Neural crest cell (in vitro differentiated cells): Measurements from ENCODE around the gene SH3PXD2A. TPM values are rescaled to one million over a fixed set of nuclear protein-coding genes. Genes with fewer than 3 reads are reported as not detected.

Source experiments
- DNase-seq: peaks from one replicate; pipeline ENCODE4 v3.0.0; 2021; ENCODE audit warnings: low read depth, mixed read lengths, low spot score
- H3K27ac Mint-ChIP-seq: one replicate; pipeline ENCODE4 v1.8.0; 2021; ENCODE audit warnings: mild to moderate bottlenecking, mixed read lengths; ENCODE audit not compliant: unreplicated experiment
- H3K27me3 Mint-ChIP-seq: 2 replicates; pipeline ENCODE4 v1.8.0; 2021; ENCODE audit warnings: low read depth, mild to moderate bottlenecking, mixed read lengths
- H3K36me3 Mint-ChIP-seq: 2 replicates; pipeline ENCODE4 v1.8.0; 2021; ENCODE audit warnings: low read depth, mild to moderate bottlenecking, mixed read lengths
- H3K4me1 Mint-ChIP-seq: 2 replicates; pipeline ENCODE4 v1.8.0; 2021; ENCODE audit warnings: mixed read lengths
- H3K4me3 Mint-ChIP-seq: one replicate; pipeline ENCODE4 v1.8.0; 2021; ENCODE audit warnings: mild to moderate bottlenecking, mixed read lengths
- H3K9me3 Mint-ChIP-seq: 2 replicates; pipeline ENCODE4 v1.8.0; 2021; ENCODE audit warnings: mixed read lengths
- CTCF ChIP-seq: fragments of 200-600 bp; sonication (generic); conservative IDR thresholded peaks from 2 replicates; pipeline ENCODE4 v1.5.0; 2021; ENCODE audit warnings: antibody characterized with exemption, mild to moderate bottlenecking
- total RNA-seq: library from RNA; stranded (reverse); gene quantifications from 2 replicates; pipeline ENCODE4 v1.2.1, GENCODE V29; 2021

Gene SH3PXD2A
- total RNA-seq, 1 donor from 2014 or later = 22.8 TPM

GRCh38 chr10:103882285-103883007, 27.1 kb upstream of the SH3PXD2A start:
- H3K9me3 Mint-ChIP-seq = no peaks in the 10 kb centered on the region
- H3K27me3 Mint-ChIP-seq = no peaks in the 10 kb centered on the region
- no peak for TF ChIP-seq CTCF
- no peaks in the 10 kb centered on the region for H3K4me1 Mint-ChIP-seq
- no peak for DNase-seq
- H3K4me3 Mint-ChIP-seq = no peak overlapping the region
- peak overlapping the region; percentile 19 for H3K27ac Mint-ChIP-seq
- H3K36me3 Mint-ChIP-seq = peaks cover 6% of the 10 kb centered on the region

- no peak for DNase-seq
- TF ChIP-seq CTCF = no peak
- Mint-ChIP-seq H3K4me1 (no peaks in the 10 kb centered on the region), H3K4me3 (no peak overlapping the region), H3K27me3 (no peaks in the 10 kb centered on the region), H3K27ac (peak overlapping the region; percentile 19), H3K36me3 (peaks cover 6% of the 10 kb centered on the region), H3K9me3 (no peaks in the 10 kb centered on the region)
Measured at GRCh38 chr10:103881416-103882284, 26.3 kb upstream of the SH3PXD2A start.

DNA sequence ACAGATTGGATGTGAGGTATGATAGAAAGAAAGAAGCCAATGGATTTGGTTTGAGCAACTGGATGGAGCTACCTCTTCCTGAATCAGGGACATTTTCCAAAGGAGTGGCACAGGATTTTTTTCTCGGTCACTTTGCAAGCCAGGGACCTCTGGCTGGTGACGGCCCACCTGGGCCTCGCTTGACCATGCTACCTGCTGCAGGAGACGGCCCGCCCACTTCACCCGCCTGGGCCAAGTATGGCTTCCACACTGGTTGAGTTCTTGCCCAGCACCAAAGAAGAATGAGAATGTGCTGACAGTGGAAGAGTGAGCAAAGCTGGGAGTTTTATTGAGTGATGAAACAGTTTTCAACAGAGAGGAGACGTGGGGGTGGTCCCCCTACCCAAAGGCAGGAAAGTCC, 24.5 kb upstream of the SH3PXD2A start:
- H3K27ac Mint-ChIP-seq = peak overlapping the region; percentile 16
- no peak for TF ChIP-seq CTCF
- no peaks in the 10 kb centered on the region for H3K27me3 Mint-ChIP-seq
- no peaks in the 10 kb centered on the region for H3K4me1 Mint-ChIP-seq
- DNase-seq = no peak
- H3K4me3 Mint-ChIP-seq = no peak overlapping the region
- no peaks in the 10 kb centered on the region for H3K9me3 Mint-ChIP-seq
- peaks cover 6% of the 10 kb centered on the region for H3K36me3 Mint-ChIP-seq

GRCh38 chr10:103879409-103879808, 24.0 kb upstream of the SH3PXD2A start:
- peaks cover 6% of the 10 kb centered on the region for H3K36me3 Mint-ChIP-seq
- no peak for TF ChIP-seq CTCF
- H3K9me3 Mint-ChIP-seq = no peaks in the 10 kb centered on the region
- H3K4me1 Mint-ChIP-seq = no peaks in the 10 kb centered on the region
- no peaks in the 10 kb centered on the region for H3K27me3 Mint-ChIP-seq
- H3K27ac Mint-ChIP-seq = peak overlapping the region; percentile 93
- DNase-seq = no peak
- H3K4me3 Mint-ChIP-seq = no peak overlapping the region

DNA sequence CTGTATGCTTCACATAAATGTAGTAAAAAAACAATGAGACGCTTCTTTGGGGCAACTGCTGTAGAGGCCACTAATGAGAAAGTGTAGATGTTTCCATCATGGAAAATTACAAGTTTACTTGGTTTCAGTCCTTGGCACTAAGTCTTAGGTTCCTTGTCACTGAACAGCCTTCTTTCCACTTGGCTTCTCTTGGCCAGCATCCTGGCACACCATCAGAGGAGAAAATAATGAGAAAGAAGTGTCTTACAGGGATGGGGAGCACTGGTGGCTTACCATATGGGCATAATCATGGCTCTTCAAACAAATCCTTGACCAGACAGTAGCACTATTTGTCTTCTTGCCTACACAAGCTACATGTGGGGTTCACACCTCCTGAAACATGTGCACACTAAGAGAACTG, 22.5 kb upstream of the SH3PXD2A start:
- Mint-ChIP-seq H3K36me3 (peaks cover 6% of the 10 kb centered on the region), H3K4me3 (no peak overlapping the region), H3K4me1 (no peaks in the 10 kb centered on the region), H3K27ac (no peak overlapping the region), H3K9me3 (no peaks in the 10 kb centered on the region), H3K27me3 (no peaks in the 10 kb centered on the region)
- DNase-seq = no peak
- TF ChIP-seq CTCF = no peak
